ENCODE measurements around the gene IER2.

DNA sequence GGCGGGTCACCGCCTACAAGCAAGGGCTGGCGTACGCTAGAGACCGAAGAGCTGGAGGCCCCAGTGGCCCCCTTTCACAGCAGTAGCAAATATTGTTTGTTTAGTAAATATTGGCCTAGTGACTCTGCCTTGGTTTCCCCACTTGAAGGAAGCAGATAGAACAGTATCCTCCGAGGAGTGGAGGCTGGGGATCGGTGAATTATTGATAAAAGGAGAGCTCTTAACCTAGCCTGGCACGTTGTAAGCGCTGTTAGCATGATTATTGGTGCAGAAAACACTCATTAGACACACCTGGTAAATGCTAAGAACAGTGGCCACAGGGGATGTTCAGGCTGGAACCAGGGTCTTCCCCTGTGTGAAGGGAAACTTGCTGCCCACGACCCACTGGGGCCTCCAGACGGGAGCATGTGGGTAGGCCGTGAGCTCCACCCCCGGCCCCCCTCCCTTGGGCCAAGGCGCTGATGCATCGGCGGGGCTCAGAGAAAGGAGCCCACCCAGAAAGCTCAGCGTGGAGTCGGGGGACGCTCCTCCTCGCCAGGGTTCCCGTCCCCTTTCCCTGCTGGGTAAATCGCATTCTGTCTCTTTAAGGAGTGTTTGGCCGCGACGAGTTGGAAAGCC is 2.3 kb downstream of the IER2 start:
- TF ChIP-seq, protein P1, sequence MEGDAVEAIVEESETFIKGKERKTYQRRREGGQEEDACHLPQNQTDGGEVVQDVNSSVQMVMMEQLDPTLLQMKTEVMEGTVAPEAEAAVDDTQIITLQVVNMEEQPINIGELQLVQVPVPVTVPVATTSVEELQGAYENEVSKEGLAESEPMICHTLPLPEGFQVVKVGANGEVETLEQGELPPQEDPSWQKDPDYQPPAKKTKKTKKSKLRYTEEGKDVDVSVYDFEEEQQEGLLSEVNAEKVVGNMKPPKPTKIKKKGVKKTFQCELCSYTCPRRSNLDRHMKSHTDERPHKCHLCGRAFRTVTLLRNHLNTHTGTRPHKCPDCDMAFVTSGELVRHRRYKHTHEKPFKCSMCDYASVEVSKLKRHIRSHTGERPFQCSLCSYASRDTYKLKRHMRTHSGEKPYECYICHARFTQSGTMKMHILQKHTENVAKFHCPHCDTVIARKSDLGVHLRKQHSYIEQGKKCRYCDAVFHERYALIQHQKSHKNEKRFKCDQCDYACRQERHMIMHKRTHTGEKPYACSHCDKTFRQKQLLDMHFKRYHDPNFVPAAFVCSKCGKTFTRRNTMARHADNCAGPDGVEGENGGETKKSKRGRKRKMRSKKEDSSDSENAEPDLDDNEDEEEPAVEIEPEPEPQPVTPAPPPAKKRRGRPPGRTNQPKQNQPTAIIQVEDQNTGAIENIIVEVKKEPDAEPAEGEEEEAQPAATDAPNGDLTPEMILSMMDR (IDR thresholded peaks at IDR 0.05), result no peak
- TF ChIP-seq POLR2A (IDR thresholded peaks at IDR 0.05) (no peak), POLR2AphosphoS5 (IDR thresholded peaks at IDR 0.05) (no peak)
